ENCODE results near the gene TEX36.

Gene TEX36

DNA sequence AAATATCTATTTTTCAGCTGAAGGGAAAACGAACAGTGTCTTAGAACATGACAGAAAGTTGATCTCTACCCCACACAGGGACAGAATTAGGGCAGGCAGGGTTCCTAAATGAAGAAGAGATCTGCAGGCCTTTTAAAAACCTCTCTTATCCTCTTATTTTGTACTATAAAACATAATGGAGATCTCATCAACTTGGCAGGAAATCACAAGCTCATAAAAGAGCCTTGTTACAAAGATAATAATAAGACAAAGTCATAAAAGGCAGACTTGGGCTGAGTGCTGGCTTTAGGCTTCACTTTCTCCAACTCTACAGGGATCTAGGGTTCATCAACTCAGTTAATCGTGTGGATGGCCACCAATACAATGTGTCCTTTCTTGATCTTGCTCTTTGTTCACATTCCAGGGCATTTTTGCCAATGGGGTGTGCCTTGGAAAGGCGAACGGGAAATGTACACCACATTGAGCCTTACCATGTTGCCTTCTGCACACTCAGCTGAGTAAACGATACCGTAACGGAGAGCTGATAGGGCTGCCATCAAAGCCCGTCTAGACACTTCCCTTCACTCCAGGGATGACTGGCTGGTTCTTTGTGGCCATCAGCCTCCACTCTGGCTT is 7.1 kb upstream of the TEX36 start:
- DNase-seq (ENCODE audit: extremely low read depth, low read depth) = no peak
- TF ChIP-seq CTCF (IDR thresholded peaks at IDR 0.05; ENCODE audit: low read depth, low read length) = no peak

- no peak for DNase-seq (ENCODE audit: extremely low read depth, low read depth)
- TF ChIP-seq CTCF (IDR thresholded peaks at IDR 0.05; ENCODE audit: low read depth, low read length) = no peak
These were observed 4.7 kb upstream of the TEX36 start for GRCh38 chr10:125687507-125688185.

DNA sequence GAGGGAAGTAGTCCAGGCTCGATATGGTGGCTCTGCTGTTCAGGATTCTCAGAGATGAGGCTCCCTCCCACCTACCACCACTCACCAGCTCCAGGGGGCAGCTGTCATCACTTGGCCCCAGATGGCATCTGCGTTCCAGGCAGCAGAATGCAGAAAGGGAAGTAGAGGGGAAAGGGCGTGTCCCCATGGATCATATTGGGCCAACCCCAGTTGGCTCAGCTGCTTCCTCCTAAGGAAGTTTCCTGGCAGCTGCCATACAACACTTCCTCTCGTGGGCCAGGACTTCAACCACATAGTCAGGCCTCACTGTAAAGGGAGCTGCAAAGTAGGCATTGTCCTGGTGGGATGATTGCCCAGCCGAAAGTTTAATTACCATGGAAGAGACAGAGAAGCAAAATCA is 1.6 kb upstream of the TEX36 start:
- no peak for TF ChIP-seq CTCF (IDR thresholded peaks at IDR 0.05; ENCODE audit: low read depth, low read length)
- no peak for DNase-seq (ENCODE audit: extremely low read depth, low read depth)

GRCh38 chr10:125683821-125684220 is 858 bp upstream of the TEX36 start:
- no peak for TF ChIP-seq CTCF (IDR thresholded peaks at IDR 0.05; ENCODE audit: low read depth, low read length)
- DNase-seq (ENCODE audit: extremely low read depth, low read depth) = no peak

GRCh38 chr10:125679436-125679835 is 3.5 kb downstream of the TEX36 start:
- no peak for DNase-seq (ENCODE audit: extremely low read depth, low read depth)
- TF ChIP-seq CTCF (IDR thresholded peaks at IDR 0.05; ENCODE audit: low read depth, low read length) = no peak

DNA sequence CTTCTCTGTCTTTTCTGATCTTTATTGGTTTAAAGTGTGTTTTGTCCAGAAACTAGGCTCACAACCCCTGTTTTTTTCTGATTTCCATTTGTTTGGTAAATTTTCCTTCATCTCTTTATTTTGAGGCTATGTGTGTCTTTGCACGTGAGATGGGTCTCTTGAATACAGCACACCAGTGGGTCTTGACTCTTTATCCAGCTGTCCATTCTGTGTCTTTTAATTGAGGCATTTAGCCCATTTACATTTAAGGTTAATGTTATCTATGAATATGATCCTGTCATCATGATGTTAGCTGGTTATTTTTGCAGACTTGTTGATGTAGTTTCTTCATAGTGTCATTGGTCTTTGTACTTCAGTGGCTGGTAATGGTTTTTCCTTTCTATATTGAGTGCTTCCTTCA is 10.1 kb downstream of the TEX36 start:
- no peak for DNase-seq (ENCODE audit: extremely low read depth, low read depth)
- no peak for TF ChIP-seq CTCF (IDR thresholded peaks at IDR 0.05; ENCODE audit: low read depth, low read length)

- DNase-seq (ENCODE audit: extremely low read depth, low read depth) = no peak
- TF ChIP-seq CTCF (IDR thresholded peaks at IDR 0.05; ENCODE audit: low read depth, low read length) = no peak
These were observed 20.4 kb downstream of the TEX36 start for GRCh38 chr10:125662584-125662983.

Data from AG09319 (cell line).